GM12878 (cell line): Measurements from ENCODE around the gene TEKT1.

Experiments
- CBX3 ChIP-seq: fragments of 200-600 bp; sonication (generic); IDR thresholded peaks from 2 replicates; pipeline ENCODE4 v1.6.1; 2016; ENCODE audit warnings: low read depth, borderline replicate concordance
- CBX5 ChIP-seq: sonication (generic); IDR thresholded peaks from 2 replicates; pipeline ENCODE4 v1.6.1; 2016; ENCODE audit warnings: low read depth, moderate library complexity, mild to moderate bottlenecking, inconsistent platforms
- EP300 ChIP-seq, 2 experiments: fragments of 150-350 bp in 1 of 2; IDR thresholded peaks; 2 replicates each; pipeline ENCODE4 v1.6.1; 2011 to 2012; ENCODE audit warnings: low read depth in 2 of 2, low read length in 2 of 2, borderline replicate concordance in 1 of 2, improper control_type of control experiment in 1 of 2, inconsistent platforms in 1 of 2; ENCODE audit not compliant: control insufficient read depth in 1 of 2
- FOS ChIP-seq: IDR thresholded peaks from 3 replicates; pipeline ENCODE4 v1.6.1; 2011; ENCODE audit warnings: borderline replicate concordance; ENCODE audit not compliant: insufficient read length; ENCODE audit errors: extremely low read depth
- FOXM1 ChIP-seq: IDR thresholded peaks from 2 replicates; pipeline ENCODE4 v1.6.1; 2012; ENCODE audit warnings: low read depth, mild to moderate bottlenecking, inconsistent platforms, low read length, moderate library complexity
- HDAC6 ChIP-seq: fragments of 200-600 bp; sonication (generic); IDR thresholded peaks from one replicate; pipeline ENCODE4 v1.8.0; 2017; ENCODE audit warnings: antibody characterized with exemption; ENCODE audit not compliant: unreplicated experiment
- NFXL1 ChIP-seq: fragments of 450-650 bp; IDR thresholded peaks from 2 replicates; pipeline ENCODE4 v1.6.1; 2017; ENCODE audit warnings: antibody characterized with exemption, mild to moderate bottlenecking, borderline replicate concordance
- POLR2AphosphoS5 ChIP-seq: IDR thresholded peaks from 2 replicates; pipeline ENCODE4 v1.6.1; 2011; ENCODE audit warnings: mild to moderate bottlenecking, low read length, inconsistent platforms
- RFX5 ChIP-seq: IDR thresholded peaks from 2 replicates; pipeline ENCODE4 v1.6.1; 2011; ENCODE audit warnings: low read depth, low read length, improper control_type of control experiment
- TCF12 ChIP-seq: IDR thresholded peaks from 2 replicates; pipeline ENCODE4 v1.6.1; 2011; ENCODE audit warnings: low read depth, mild to moderate bottlenecking, low read length
- TF ChIP-seq, protein P1 (sequence below), 3 experiments: IDR thresholded peaks in 2 of 3; conservative IDR thresholded peaks in 1 of 3; 2 replicates each; pipeline ENCODE4 v1.5.1; 2011; ENCODE audit warnings: low read depth in 3 of 3, low read length in 3 of 3, mild to moderate bottlenecking in 3 of 3, control low read depth in 2 of 3, moderate library complexity in 2 of 3, inconsistent platforms in 1 of 3, mixed read lengths in 1 of 3; ENCODE audit not compliant: control insufficient read depth in 2 of 3, insufficient read depth in 1 of 3; ENCODE audit errors: extremely low read depth in 1 of 3
- TF ChIP-seq, protein P2 (sequence below): fragments of 450-650 bp; IDR thresholded peaks from 2 replicates; pipeline ENCODE4 v1.6.1; 2016; ENCODE audit warnings: mild to moderate bottlenecking
- TF ChIP-seq, protein P3 (sequence below): IDR thresholded peaks from 2 replicates; pipeline ENCODE4 v1.6.1; 2012; ENCODE audit warnings: low read depth, low read length, improper control_type of control experiment

DNA sequence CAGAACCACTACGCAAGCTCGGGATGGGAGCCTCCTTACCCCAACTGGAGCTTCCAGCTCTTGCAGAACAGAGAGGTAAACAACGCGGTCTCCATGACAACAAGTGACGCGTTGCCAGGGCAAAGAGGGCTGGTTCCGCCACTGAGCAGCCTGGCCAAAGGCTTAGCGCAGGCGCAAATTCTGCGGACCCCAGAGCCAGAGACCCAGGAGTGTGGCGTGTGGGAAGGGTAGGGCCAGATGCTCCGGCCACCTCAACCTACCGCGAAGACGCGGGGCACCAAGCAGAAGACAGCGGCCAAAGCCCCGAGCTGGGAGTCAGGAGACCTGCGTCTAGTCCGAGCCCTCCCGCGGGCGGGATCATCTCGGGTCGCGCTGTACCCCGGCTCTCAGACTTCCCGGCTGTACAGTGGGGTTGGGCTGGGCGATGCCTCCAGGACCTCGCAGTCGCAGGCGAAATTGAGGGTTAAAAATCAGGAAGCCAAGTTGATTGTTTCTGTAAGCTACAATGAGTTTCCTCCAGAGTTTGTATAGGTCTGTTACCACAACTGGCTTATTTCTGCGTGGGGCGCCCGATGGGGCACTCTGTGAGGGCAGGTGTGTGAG is at the start of gene TEKT1:
- TF ChIP-seq, protein P1, sequence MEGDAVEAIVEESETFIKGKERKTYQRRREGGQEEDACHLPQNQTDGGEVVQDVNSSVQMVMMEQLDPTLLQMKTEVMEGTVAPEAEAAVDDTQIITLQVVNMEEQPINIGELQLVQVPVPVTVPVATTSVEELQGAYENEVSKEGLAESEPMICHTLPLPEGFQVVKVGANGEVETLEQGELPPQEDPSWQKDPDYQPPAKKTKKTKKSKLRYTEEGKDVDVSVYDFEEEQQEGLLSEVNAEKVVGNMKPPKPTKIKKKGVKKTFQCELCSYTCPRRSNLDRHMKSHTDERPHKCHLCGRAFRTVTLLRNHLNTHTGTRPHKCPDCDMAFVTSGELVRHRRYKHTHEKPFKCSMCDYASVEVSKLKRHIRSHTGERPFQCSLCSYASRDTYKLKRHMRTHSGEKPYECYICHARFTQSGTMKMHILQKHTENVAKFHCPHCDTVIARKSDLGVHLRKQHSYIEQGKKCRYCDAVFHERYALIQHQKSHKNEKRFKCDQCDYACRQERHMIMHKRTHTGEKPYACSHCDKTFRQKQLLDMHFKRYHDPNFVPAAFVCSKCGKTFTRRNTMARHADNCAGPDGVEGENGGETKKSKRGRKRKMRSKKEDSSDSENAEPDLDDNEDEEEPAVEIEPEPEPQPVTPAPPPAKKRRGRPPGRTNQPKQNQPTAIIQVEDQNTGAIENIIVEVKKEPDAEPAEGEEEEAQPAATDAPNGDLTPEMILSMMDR (IDR thresholded peaks at IDR 0.05 in 2 of 3, conservative IDR thresholded peaks at IDR 0.05 in 1 of 3; ENCODE audit: control insufficient read depth in 2 of 3, extremely low read depth in 1 of 3, insufficient read depth in 1 of 3, low read depth in 3 of 3, low read length in 3 of 3): no peak
- no peak for TF ChIP-seq CBX5
- TF ChIP-seq NFXL1: no peak
- TF ChIP-seq FOS: no peak
- TF ChIP-seq TCF12: no peak
- no peak for TF ChIP-seq HDAC6
- TF ChIP-seq FOXM1: no peak
- TF ChIP-seq, protein P2, sequence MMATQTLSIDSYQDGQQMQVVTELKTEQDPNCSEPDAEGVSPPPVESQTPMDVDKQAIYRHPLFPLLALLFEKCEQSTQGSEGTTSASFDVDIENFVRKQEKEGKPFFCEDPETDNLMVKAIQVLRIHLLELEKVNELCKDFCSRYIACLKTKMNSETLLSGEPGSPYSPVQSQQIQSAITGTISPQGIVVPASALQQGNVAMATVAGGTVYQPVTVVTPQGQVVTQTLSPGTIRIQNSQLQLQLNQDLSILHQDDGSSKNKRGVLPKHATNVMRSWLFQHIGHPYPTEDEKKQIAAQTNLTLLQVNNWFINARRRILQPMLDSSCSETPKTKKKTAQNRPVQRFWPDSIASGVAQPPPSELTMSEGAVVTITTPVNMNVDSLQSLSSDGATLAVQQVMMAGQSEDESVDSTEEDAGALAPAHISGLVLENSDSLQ: no peak
- no peak for TF ChIP-seq CBX3
- peak; percentile 97 for TF ChIP-seq RFX5
- TF ChIP-seq POLR2AphosphoS5: no peak
- TF ChIP-seq EP300 (IDR thresholded peaks at IDR 0.05; ENCODE audit: borderline replicate concordance in 1 of 2, control insufficient read depth in 1 of 2, low read depth in 2 of 2, low read length in 2 of 2): no peak
- TF ChIP-seq, protein P3, sequence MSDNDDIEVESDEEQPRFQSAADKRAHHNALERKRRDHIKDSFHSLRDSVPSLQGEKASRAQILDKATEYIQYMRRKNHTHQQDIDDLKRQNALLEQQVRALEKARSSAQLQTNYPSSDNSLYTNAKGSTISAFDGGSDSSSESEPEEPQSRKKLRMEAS: no peak
